Activated CD4-positive, alpha-beta T cell treated with anti-CD3 and anti-CD28 coated beads, Interleukin-2, amount 10 ng/mL, durations not matched to agents 7 days and 5 days (primary cell): ENCODE measurements around the gene IL1RL1. TPM values are rescaled to one million over a fixed set of nuclear protein-coding genes. Genes with fewer than 3 reads are reported as not detected.

Experiments
- CTCF ChIA-PET: fragments of 350-600 bp; sonication (Branson Sonifier 250); formaldehyde crosslinking; loops from one replicate; lab custom pipeline; 2021; ENCODE audit warnings: antibody characterized with exemption; lab: Charles Lee
- POLR2A ChIA-PET: fragments of 350-600 bp; sonication (Branson Sonifier 250); formaldehyde crosslinking; loops from one replicate; lab custom pipeline; 2021; ENCODE audit warnings: antibody characterized with exemption; lab: Charles Lee
- DNase-seq: peaks from one replicate; pipeline ENCODE4 v3.0.0-alpha.2; 2020
- H3K27ac Mint-ChIP-seq: one replicate; pipeline ENCODE4 v1.8.0; 2021; ENCODE audit warnings: mild to moderate bottlenecking, moderate library complexity, mixed read lengths
- H3K27me3 Mint-ChIP-seq: one replicate; pipeline ENCODE4 v1.8.0; 2021; ENCODE audit warnings: mixed read lengths
- H3K36me3 Mint-ChIP-seq: one replicate; pipeline ENCODE4 v1.8.0; 2021; ENCODE audit warnings: low read depth, mixed read lengths
- H3K4me1 Mint-ChIP-seq: one replicate; pipeline ENCODE4 v1.8.0; 2021; ENCODE audit warnings: mixed read lengths
- H3K4me3 Mint-ChIP-seq: one replicate; pipeline ENCODE4 v1.8.0; 2021; ENCODE audit warnings: mild to moderate bottlenecking, moderate library complexity, mixed read lengths
- H3K9me3 Mint-ChIP-seq: one replicate; pipeline ENCODE4 v1.8.0; 2021; ENCODE audit warnings: mixed read lengths
- total RNA-seq, 2 experiments: library from RNA; stranded (reverse); gene quantifications; one replicate each; pipeline ENCODE4 v1.2.3, GENCODE V29; 2021

IL1RL1 gene
- total RNA-seq, 2 experiments from 2014 or later = 0.12 TPM; not detected in 1

DNA sequence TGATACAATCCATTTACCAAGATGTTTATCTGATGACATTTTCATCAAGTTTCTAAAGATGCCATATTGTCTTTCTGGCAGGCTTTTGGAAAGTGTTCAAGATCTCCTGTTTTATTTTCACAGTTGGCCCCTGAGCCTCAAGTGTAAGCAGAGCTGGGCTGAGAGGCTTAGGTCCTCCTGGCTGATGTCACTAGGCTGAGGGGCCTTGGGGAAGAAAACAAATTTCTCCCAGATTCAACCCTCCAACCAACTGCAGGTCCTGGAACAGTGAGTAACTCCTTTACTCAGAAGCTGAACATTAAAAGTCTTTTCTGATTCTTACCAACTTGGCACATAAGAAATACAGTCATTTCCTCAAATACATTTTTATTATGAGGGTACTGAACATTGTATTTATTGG is 14.9 kb upstream of the IL1RL1 start:
- ChIA-PET POLR2A (no interaction called here), CTCF (interaction anchor here (1.0 to 1.1 kb wide), 3 partner anchors 9 to 56 kb away, joined by 3 to 5 read pairs (median 4); no protein-coding TSS in a partner anchor)
- Mint-ChIP-seq H3K4me1 (peaks cover 34% of the 10 kb centered on the region), H3K36me3 (peaks cover 3% of the 10 kb centered on the region), H3K9me3 (no peaks in the 10 kb centered on the region), H3K27ac (no peak overlapping the region), H3K27me3 (peaks cover 7% of the 10 kb centered on the region), H3K4me3 (no peak overlapping the region)
- DNase-seq = no peak

DNA sequence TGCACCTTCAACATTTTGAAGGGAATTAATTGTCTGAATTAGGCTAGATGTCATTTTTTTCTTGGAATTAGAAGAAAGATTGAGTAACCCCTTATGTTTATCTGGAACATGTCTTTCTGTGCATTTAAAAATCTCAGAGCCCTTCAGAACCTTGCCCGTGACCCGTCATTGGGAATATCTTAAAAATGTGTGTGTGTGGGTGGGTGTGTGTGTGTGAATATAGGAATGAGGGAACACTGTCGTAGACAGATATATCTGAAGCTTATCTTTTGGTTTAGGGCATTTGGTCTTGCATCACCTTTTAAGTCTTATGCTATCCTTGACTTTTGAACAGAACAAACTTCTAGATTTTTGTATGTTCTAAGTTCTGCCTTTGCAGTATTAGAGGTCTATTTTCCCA is 13.5 kb upstream of the IL1RL1 start:
- Mint-ChIP-seq H3K27me3 (peaks cover 7% of the 10 kb centered on the region), H3K4me3 (no peak overlapping the region), H3K36me3 (peaks cover 3% of the 10 kb centered on the region), H3K27ac (no peak overlapping the region), H3K9me3 (no peaks in the 10 kb centered on the region), H3K4me1 (peaks cover 29% of the 10 kb centered on the region)
- DNase-seq = no peak
- ChIA-PET POLR2A (no interaction called here), CTCF (no interaction called here)

GRCh38 chr2:102301867-102302362 is 9.4 kb upstream of the IL1RL1 start:
- DNase-seq = peak; percentile 63
- CTCF ChIA-PET = interaction anchor here (0.7 to 3.1 kb wide), 16 partner anchors 9 to 141 kb away, joined by 3 to 11 read pairs (median 4); no protein-coding TSS in a partner anchor
- POLR2A ChIA-PET = interaction anchor here (0.8 kb wide), 1 partner anchor 26 kb away, joined by 3 read pairs; no protein-coding TSS in a partner anchor
- peaks cover 3% of the 10 kb centered on the region for H3K36me3 Mint-ChIP-seq
- H3K27ac Mint-ChIP-seq = peak overlapping the region; percentile 47
- H3K27me3 Mint-ChIP-seq = peaks cover 7% of the 10 kb centered on the region
- no peaks in the 10 kb centered on the region for H3K9me3 Mint-ChIP-seq
- H3K4me3 Mint-ChIP-seq = peak overlapping the region; percentile 4
- peaks cover 27% of the 10 kb centered on the region for H3K4me1 Mint-ChIP-seq

GRCh38 chr2:102302458-102302857 is 8.9 kb upstream of the IL1RL1 start:
- POLR2A ChIA-PET = interaction anchor here (0.8 kb wide), 1 partner anchor 26 kb away, joined by 3 read pairs; no protein-coding TSS in a partner anchor
- Mint-ChIP-seq H3K36me3 (peaks cover 3% of the 10 kb centered on the region), H3K4me3 (no peak overlapping the region), H3K27me3 (peaks cover 7% of the 10 kb centered on the region), H3K4me1 (peaks cover 27% of the 10 kb centered on the region), H3K27ac (no peak overlapping the region), H3K9me3 (no peaks in the 10 kb centered on the region)
- CTCF ChIA-PET = interaction anchor here (0.9 to 3.1 kb wide), 14 partner anchors 10 to 141 kb away, joined by 3 to 11 read pairs (median 4); no protein-coding TSS in a partner anchor
- DNase-seq = no peak

GRCh38 chr2:102303589-102303988 is 7.8 kb upstream of the IL1RL1 start:
- POLR2A ChIA-PET = no interaction called here
- CTCF ChIA-PET = interaction anchor here (1.0 to 1.7 kb wide), 2 partner anchors 52 kb away, joined by 3 to 4 read pairs; no protein-coding TSS in a partner anchor
- Mint-ChIP-seq H3K36me3 (peaks cover 3% of the 10 kb centered on the region), H3K9me3 (no peaks in the 10 kb centered on the region), H3K27me3 (peaks cover 8% of the 10 kb centered on the region), H3K27ac (no peak overlapping the region), H3K4me1 (peaks cover 27% of the 10 kb centered on the region), H3K4me3 (no peak overlapping the region)
- no peak for DNase-seq

GRCh38 chr2:102304268-102304667 is 7.1 kb upstream of the IL1RL1 start:
- H3K36me3 Mint-ChIP-seq = peaks cover 3% of the 10 kb centered on the region
- ChIA-PET CTCF (interaction anchor here (1.0 to 1.7 kb wide), 2 partner anchors 52 to 53 kb away, joined by 3 to 4 read pairs; no protein-coding TSS in a partner anchor), POLR2A (no interaction called here)
- peaks cover 27% of the 10 kb centered on the region for H3K4me1 Mint-ChIP-seq
- H3K27me3 Mint-ChIP-seq = peaks cover 6% of the 10 kb centered on the region
- no peak overlapping the region for H3K4me3 Mint-ChIP-seq
- DNase-seq = no peak
- no peak overlapping the region for H3K27ac Mint-ChIP-seq
- H3K9me3 Mint-ChIP-seq = no peaks in the 10 kb centered on the region

- H3K4me1 Mint-ChIP-seq = peaks cover 27% of the 10 kb centered on the region
- no peaks in the 10 kb centered on the region for H3K9me3 Mint-ChIP-seq
- H3K27ac Mint-ChIP-seq = no peak overlapping the region
- peaks cover 6% of the 10 kb centered on the region for H3K27me3 Mint-ChIP-seq
- DNase-seq = no peak
- ChIA-PET POLR2A (no interaction called here), CTCF (interaction anchor here (0.8 to 1.7 kb wide), 3 partner anchors 8 to 53 kb away, joined by 3 to 5 read pairs (median 4); no protein-coding TSS in a partner anchor)
- H3K36me3 Mint-ChIP-seq = peaks cover 3% of the 10 kb centered on the region
- H3K4me3 Mint-ChIP-seq = no peak overlapping the region
Observed at GRCh38 chr2:102304711-102305611, 6.4 kb upstream of the IL1RL1 start.

- Mint-ChIP-seq H3K27ac (no peak overlapping the region), H3K4me3 (no peak overlapping the region)
Observed at GRCh38 chr2:102306125-102306524, 5.2 kb upstream of the IL1RL1 start.

GRCh38 chr2:102313025-102313424 is 1.7 kb downstream of the IL1RL1 start:
- Mint-ChIP-seq H3K4me1 (peaks cover 12% of the 10 kb centered on the region), H3K27me3 (no peaks in the 10 kb centered on the region), H3K4me3 (no peak overlapping the region), H3K27ac (no peak overlapping the region), H3K9me3 (no peaks in the 10 kb centered on the region), H3K36me3 (no peaks in the 10 kb centered on the region)
- ChIA-PET POLR2A (no interaction called here), CTCF (no interaction called here)
- DNase-seq = no peak

More at GRCh38 chr2:102306125-102306524, 5.2 kb upstream of the IL1RL1 start:
- ChIA-PET CTCF (interaction anchor here (0.6 kb wide), 1 partner anchor 57 kb away, joined by 4 read pairs; no protein-coding TSS in a partner anchor), POLR2A (interaction anchor here (0.6 kb wide), 1 partner anchor 29 kb away, joined by 3 read pairs; no protein-coding TSS in a partner anchor)
- H3K9me3 Mint-ChIP-seq = no peaks in the 10 kb centered on the region
- no peak for DNase-seq
- H3K36me3 Mint-ChIP-seq = no peaks in the 10 kb centered on the region
- H3K4me1 Mint-ChIP-seq = peaks cover 26% of the 10 kb centered on the region
- peaks cover 1% of the 10 kb centered on the region for H3K27me3 Mint-ChIP-seq

GRCh38 chr2:102313471-102313870 is 2.1 kb downstream of the IL1RL1 start:
- Mint-ChIP-seq H3K36me3 (no peaks in the 10 kb centered on the region), H3K27ac (no peak overlapping the region), H3K4me3 (no peak overlapping the region), H3K4me1 (peaks cover 12% of the 10 kb centered on the region), H3K27me3 (no peaks in the 10 kb centered on the region), H3K9me3 (no peaks in the 10 kb centered on the region)
- no peak for DNase-seq
- ChIA-PET POLR2A (no interaction called here), CTCF (no interaction called here)

DNA sequence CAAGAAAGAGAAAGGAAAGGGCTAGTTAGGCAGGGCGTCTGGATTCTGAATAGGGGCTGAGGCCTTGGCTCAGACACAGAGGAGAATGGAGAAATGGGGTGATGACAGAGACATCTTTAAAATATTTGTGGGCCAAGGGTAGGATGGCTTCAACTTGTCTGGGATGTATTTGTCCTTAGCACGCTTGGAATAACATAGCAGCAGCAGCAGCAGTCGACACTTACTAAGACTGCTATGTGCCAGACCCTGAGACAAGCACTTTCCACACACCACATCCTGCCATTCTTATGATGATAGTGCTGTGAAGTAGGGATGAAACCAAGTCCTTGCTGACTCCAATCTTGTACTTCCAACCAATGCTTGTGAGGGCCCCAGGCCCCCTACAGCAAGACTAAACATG is 2.6 kb downstream of the IL1RL1 start:
- no peaks in the 10 kb centered on the region for H3K9me3 Mint-ChIP-seq
- ChIA-PET CTCF (no interaction called here), POLR2A (no interaction called here)
- no peaks in the 10 kb centered on the region for H3K36me3 Mint-ChIP-seq
- DNase-seq = no peak
- H3K4me1 Mint-ChIP-seq = peaks cover 12% of the 10 kb centered on the region
- H3K27me3 Mint-ChIP-seq = no peaks in the 10 kb centered on the region
- no peak overlapping the region for H3K4me3 Mint-ChIP-seq
- no peak overlapping the region for H3K27ac Mint-ChIP-seq

- Mint-ChIP-seq H3K27me3 (no peaks in the 10 kb centered on the region), H3K27ac (no peak overlapping the region), H3K4me1 (peaks cover 12% of the 10 kb centered on the region), H3K4me3 (no peak overlapping the region), H3K9me3 (no peaks in the 10 kb centered on the region), H3K36me3 (no peaks in the 10 kb centered on the region)
- DNase-seq = no peak
- CTCF ChIA-PET = no interaction called here
- POLR2A ChIA-PET = no interaction called here
Observed at GRCh38 chr2:102315921-102316320, 4.6 kb downstream of the IL1RL1 start.
